HFF-Myc (cell line): ENCODE data around the gene C3orf20.

Experiments used
- DNase-seq: peaks from one replicate; pipeline ENCODE4 v3.0.0-alpha.2; 2011; ENCODE audit warnings: low read depth; ENCODE audit errors: extremely low read depth
- H3K4me3 ChIP-seq: replicated peaks from 2 replicates; pipeline ENCODE4 v1.5.1; 2011; ENCODE audit warnings: low read depth, mild to moderate bottlenecking, control low read depth, low read length
- TF ChIP-seq, protein P1 (sequence below): IDR thresholded peaks from 2 replicates; pipeline ENCODE4 v1.5.1; 2012; ENCODE audit warnings: mild to moderate bottlenecking, low read depth, low read length, control low read depth; ENCODE audit errors: missing control alignments

C3orf20 gene

GRCh38 chr3:14784087-14784681, 109.2 kb downstream of the C3orf20 start:
- TF ChIP-seq, protein P1, sequence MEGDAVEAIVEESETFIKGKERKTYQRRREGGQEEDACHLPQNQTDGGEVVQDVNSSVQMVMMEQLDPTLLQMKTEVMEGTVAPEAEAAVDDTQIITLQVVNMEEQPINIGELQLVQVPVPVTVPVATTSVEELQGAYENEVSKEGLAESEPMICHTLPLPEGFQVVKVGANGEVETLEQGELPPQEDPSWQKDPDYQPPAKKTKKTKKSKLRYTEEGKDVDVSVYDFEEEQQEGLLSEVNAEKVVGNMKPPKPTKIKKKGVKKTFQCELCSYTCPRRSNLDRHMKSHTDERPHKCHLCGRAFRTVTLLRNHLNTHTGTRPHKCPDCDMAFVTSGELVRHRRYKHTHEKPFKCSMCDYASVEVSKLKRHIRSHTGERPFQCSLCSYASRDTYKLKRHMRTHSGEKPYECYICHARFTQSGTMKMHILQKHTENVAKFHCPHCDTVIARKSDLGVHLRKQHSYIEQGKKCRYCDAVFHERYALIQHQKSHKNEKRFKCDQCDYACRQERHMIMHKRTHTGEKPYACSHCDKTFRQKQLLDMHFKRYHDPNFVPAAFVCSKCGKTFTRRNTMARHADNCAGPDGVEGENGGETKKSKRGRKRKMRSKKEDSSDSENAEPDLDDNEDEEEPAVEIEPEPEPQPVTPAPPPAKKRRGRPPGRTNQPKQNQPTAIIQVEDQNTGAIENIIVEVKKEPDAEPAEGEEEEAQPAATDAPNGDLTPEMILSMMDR: no peak
- no peak for DNase-seq

GRCh38 chr3:14785207-14786155, 110.5 kb downstream of the C3orf20 start:
- DNase-seq: no peak
- no peak overlapping the region for H3K4me3 ChIP-seq
- TF ChIP-seq, protein P1: no peak

More at GRCh38 chr3:14784087-14784681, 109.2 kb downstream of the C3orf20 start:
- H3K4me3 ChIP-seq: no peak overlapping the region

DNA sequence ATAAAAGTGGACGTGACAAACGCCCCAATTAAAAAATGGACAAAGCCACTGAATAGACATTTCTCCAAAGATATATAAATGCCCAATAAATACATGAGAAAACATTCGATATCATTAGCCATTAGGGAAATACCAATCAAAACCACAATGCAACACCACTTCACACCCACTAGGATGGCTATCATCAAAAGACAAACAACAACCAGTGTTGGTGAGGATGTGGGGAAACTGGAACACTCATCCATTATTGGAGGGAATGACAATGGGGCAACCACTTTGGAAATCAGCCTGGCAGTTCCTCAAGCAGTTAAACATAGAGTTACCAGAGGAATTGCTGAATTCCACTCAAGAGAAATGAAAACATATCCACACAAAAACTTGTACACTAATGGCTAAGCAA, 111.4 kb downstream of the C3orf20 start:
- no peak for DNase-seq
- TF ChIP-seq, protein P1: no peak
- H3K4me3 ChIP-seq: no peak overlapping the region

GRCh38 chr3:14787630-14788029, 112.7 kb downstream of the C3orf20 start:
- TF ChIP-seq, protein P1: no peak
- H3K4me3 ChIP-seq: no peak overlapping the region
- no peak for DNase-seq

GRCh38 chr3:14788644-14789043, 113.7 kb downstream of the C3orf20 start:
- H3K4me3 ChIP-seq: no peak overlapping the region
- no peak for DNase-seq
- TF ChIP-seq, protein P1: no peak

- no peak for DNase-seq
- TF ChIP-seq, protein P1: no peak
Measured at GRCh38 chr3:14789221-14789620, 114.3 kb downstream of the C3orf20 start.

More at GRCh38 chr3:14789221-14789620, 114.3 kb downstream of the C3orf20 start:
- no peak overlapping the region for H3K4me3 ChIP-seq
